Upper lobe of right lung (tissue), 1 donor: Measurements from ENCODE around the gene NTF3. TPM values are rescaled to one million over a fixed set of nuclear protein-coding genes. Genes with fewer than 3 reads are reported as not detected.
A peak's percentile ranks its signal among the peaks of the same experiment; 100 is the strongest.

Experiments
- ATAC-seq: fragments of 200-7000 bp; cut with Tn5 transposase; one replicate; pipeline ENCODE4 v1.9.1; 2020; ENCODE audit warnings: mild to moderate bottlenecking, moderate library complexity
- DNase-seq: peaks from one replicate; pipeline ENCODE4 v3.0.0-alpha.2; 2020
- H3K27ac ChIP-seq: fragments of 200-600 bp; one replicate; pipeline ENCODE4 v1.8.0; 2022
- H3K27me3 ChIP-seq: fragments of 200-600 bp; one replicate; pipeline ENCODE4 v1.8.0; 2022; ENCODE audit warnings: mild to moderate bottlenecking
- H3K36me3 ChIP-seq: fragments of 200-600 bp; one replicate; pipeline ENCODE4 v1.8.0; 2022
- H3K4me1 ChIP-seq: fragments of 200-600 bp; one replicate; pipeline ENCODE4 v1.8.0; 2022
- H3K4me3 ChIP-seq: fragments of 200-600 bp; one replicate; pipeline ENCODE4 v1.8.0; 2022; ENCODE audit warnings: mild to moderate bottlenecking
- H3K9me3 ChIP-seq: fragments of 200-600 bp; one replicate; pipeline ENCODE4 v1.8.0; 2022
- CTCF ChIP-seq: fragments of 200-600 bp; IDR thresholded peaks from one replicate; pipeline ENCODE4 v1.8.0; 2022; ENCODE audit warnings: antibody characterized with exemption
- intact Hi-C: fragments of 100-400 bp; cut with DNase I; formaldehyde crosslinking; loops from one replicate; pipeline ENCODE4 v1.11.0; 2022
- total RNA-seq: library from RNA; stranded (reverse); fragmentation: NEBNext Ultra II Directional; extraction: Animal tissue kit (Norgen Biotek cat#: 25700); gene quantifications from one replicate; pipeline ENCODE4 v1.2.1, GENCODE V29; 2021
- donor health status: DM: no; HTN: yes; CAD: no; lungs with severe emphysema.

Gene NTF3
- total RNA-seq, 1 donor from 2014 or later, result 0.93 TPM

GRCh38 chr12:5456030-5456429 lies 24.1 kb downstream of the NTF3 start:
- Histone ChIP-seq H3K9me3 (no peaks in the 10 kb centered on the region), H3K27me3 (no peaks in the 10 kb centered on the region), H3K36me3 (no peaks in the 10 kb centered on the region), H3K4me3 (no peak overlapping the region), H3K27ac (no peak overlapping the region), H3K4me1 (peaks cover 4% of the 10 kb centered on the region)
- ATAC-seq (no peak), DNase-seq (no peak)
- TF ChIP-seq CTCF, result no peak
- intact Hi-C loops, result no loop called here

- Histone ChIP-seq H3K36me3 (no peaks in the 10 kb centered on the region), H3K27ac (no peak overlapping the region), H3K27me3 (no peaks in the 10 kb centered on the region), H3K4me3 (no peak overlapping the region), H3K9me3 (no peaks in the 10 kb centered on the region), H3K4me1 (peaks cover 4% of the 10 kb centered on the region)
- DNase-seq (no peak), ATAC-seq (peak; percentile 46)
- no peak for TF ChIP-seq CTCF
- intact Hi-C loops, result no loop called here
Measured at GRCh38 chr12:5456906-5457305, 25.0 kb downstream of the NTF3 start.

GRCh38 chr12:5458229-5459050 lies 26.5 kb downstream of the NTF3 start:
- intact Hi-C loops, result no loop called here
- DNase-seq, result no peak
- Histone ChIP-seq H3K27me3 (no peaks in the 10 kb centered on the region), H3K4me1 (peaks cover 4% of the 10 kb centered on the region), H3K27ac (no peak overlapping the region), H3K4me3 (no peak overlapping the region), H3K9me3 (no peaks in the 10 kb centered on the region), H3K36me3 (no peaks in the 10 kb centered on the region)
- no peak for ATAC-seq
- TF ChIP-seq CTCF, result no peak

- H3K27me3 ChIP-seq, result no peaks in the 10 kb centered on the region
- no peak for TF ChIP-seq CTCF
- no peak overlapping the region for H3K4me3 ChIP-seq
- H3K27ac ChIP-seq, result no peak overlapping the region
- H3K4me1 ChIP-seq, result peaks cover 4% of the 10 kb centered on the region
- intact Hi-C loops, result no loop called here
- DNase-seq (no peak), ATAC-seq (no peak)
- H3K9me3 ChIP-seq, result no peaks in the 10 kb centered on the region
- H3K36me3 ChIP-seq, result no peaks in the 10 kb centered on the region
Measured at GRCh38 chr12:5459051-5459782, 27.3 kb downstream of the NTF3 start.

- no peak for DNase-seq
- no peak overlapping the region for H3K27ac ChIP-seq
- no peaks in the 10 kb centered on the region for H3K27me3 ChIP-seq
- no peak for TF ChIP-seq CTCF
- intact Hi-C loops, result no loop called here
- H3K36me3 ChIP-seq, result no peaks in the 10 kb centered on the region
- H3K9me3 ChIP-seq, result no peaks in the 10 kb centered on the region
- ATAC-seq, result no peak
- peaks cover 4% of the 10 kb centered on the region for H3K4me1 ChIP-seq
- H3K4me3 ChIP-seq, result no peak overlapping the region
Measured at GRCh38 chr12:5460817-5461216, 28.9 kb downstream of the NTF3 start.
